Right atrium auricular region (tissue), 2 donors: ENCODE results near the gene PFDN2. TPM values are rescaled to one million over a fixed set of nuclear protein-coding genes. Genes with fewer than 3 reads are reported as not detected.

ENCODE experiments used
- DNase-seq: peaks from one replicate; pipeline ENCODE4 v3.0.0-alpha.2; 2019; ENCODE audit warnings: low spot score
- H3K27ac ChIP-seq, 2 donors: fragments of 200-600 bp; sonication (generic); 1 replicate in 1 of 2; 2 replicates in 1 of 2; pipeline ENCODE4 v1.5.1; 2016 to 2019
- H3K27me3 ChIP-seq, 2 donors: fragments of 200-600 bp; sonication (generic); one replicate each; pipeline versions ENCODE4 v1.5.1 to v1.6.0; 2017 to 2019
- H3K36me3 ChIP-seq: fragments of 200-600 bp; sonication (generic); one replicate; pipeline ENCODE4 v1.5.1; 2016
- H3K4me1 ChIP-seq, 2 donors: fragments of 200-600 bp; sonication (generic); one replicate each; pipeline versions ENCODE4 v1.5.1 to v1.6.0; 2017 to 2019
- H3K4me3 ChIP-seq, 2 donors: fragments of 200-600 bp; sonication (generic); 1 replicate in 1 of 2; 2 replicates in 1 of 2; pipeline ENCODE4 v1.5.1; 2017 to 2019; ENCODE audit warnings: mild to moderate bottlenecking in 1 of 2, moderate library complexity in 1 of 2
- H3K9me3 ChIP-seq, 2 donors: fragments of 200-600 bp; sonication (generic); one replicate each; pipeline ENCODE4 v1.5.1; 2019
- CTCF ChIP-seq, 2 donors: fragments of 200-600 bp; sonication (generic); IDR thresholded peaks; one replicate each; pipeline ENCODE4 v1.5.1; 2019; ENCODE audit warnings: antibody characterized with exemption in 2 of 2
- total RNA-seq, 2 donors: library from RNA; depleted of rRNA; stranded (reverse); fragments of >200 nt; gene quantifications; one replicate each; pipeline ENCODE4 v1.1.0, GENCODE V29; 2016

The PFDN2 gene
- total RNA-seq, 2 donors from 2014 or later, result 39.9 to 42.2 TPM

GRCh38 chr1:161074676-161075368, 43.0 kb downstream of the PFDN2 start:
- Histone ChIP-seq H3K9me3 (no peaks in the 10 kb centered on the region), H3K4me3 (no peak overlapping the region), H3K4me1 (no peaks in the 10 kb centered on the region), H3K27ac (no peak overlapping the region), H3K36me3 (no peaks in the 10 kb centered on the region), H3K27me3 (no peaks in the 10 kb centered on the region)
- TF ChIP-seq CTCF (IDR thresholded peaks at IDR 0.05), result no peak
- DNase-seq, result no peak

- Histone ChIP-seq H3K27ac (no peak overlapping the region), H3K4me1 (no peaks in the 10 kb centered on the region)
Observed at GRCh38 chr1:161073474-161074121, 44.2 kb downstream of the PFDN2 start.

DNA sequence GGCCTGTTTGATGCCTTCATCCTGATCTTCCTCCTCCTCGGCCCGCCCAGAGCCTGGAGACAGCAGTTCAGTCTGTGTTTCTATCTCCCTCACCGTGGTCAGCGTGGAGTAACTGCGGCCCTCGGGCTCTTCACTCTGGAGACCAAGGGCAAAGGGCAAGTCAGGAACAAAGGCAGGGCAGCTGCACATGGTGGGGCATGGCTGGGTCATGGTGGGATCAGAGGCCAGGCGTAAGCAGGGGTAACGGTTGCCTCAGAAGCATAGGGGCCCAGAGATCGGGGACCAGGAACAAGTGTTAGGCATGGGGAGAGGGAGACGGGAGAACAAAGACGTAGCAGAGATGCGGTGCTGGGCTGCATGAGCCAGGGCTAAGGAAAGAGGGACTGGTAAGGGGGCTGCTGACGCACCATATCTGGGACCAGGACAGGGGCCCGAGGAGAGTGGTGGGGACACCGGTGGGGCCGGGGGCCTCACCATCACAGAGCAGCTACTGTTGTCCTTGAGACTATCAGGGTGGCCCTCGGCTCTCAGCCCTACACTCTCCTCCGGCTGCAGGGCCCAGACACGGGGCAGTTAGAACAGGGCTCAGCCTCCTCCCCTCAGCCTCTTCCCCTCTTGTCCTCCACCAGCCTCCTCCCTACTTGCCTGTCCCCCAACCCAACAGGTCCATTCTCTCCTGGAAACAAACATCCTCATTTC, 44.9 kb downstream of the PFDN2 start:
- DNase-seq, result no peak
- no peak overlapping the region for H3K27ac ChIP-seq
- H3K27me3 ChIP-seq, result no peaks in the 10 kb centered on the region
- no peak for TF ChIP-seq CTCF (IDR thresholded peaks at IDR 0.05)
- H3K4me3 ChIP-seq, result no peak overlapping the region
- H3K36me3 ChIP-seq, result no peaks in the 10 kb centered on the region
- no peaks in the 10 kb centered on the region for H3K9me3 ChIP-seq
- no peaks in the 10 kb centered on the region for H3K4me1 ChIP-seq

More at GRCh38 chr1:161073474-161074121, 44.2 kb downstream of the PFDN2 start:
- no peak for DNase-seq
- TF ChIP-seq CTCF (IDR thresholded peaks at IDR 0.05), result no peak
- Histone ChIP-seq H3K4me3 (no peak overlapping the region), H3K27me3 (no peaks in the 10 kb centered on the region), H3K9me3 (no peaks in the 10 kb centered on the region), H3K36me3 (no peaks in the 10 kb centered on the region)

- H3K9me3 ChIP-seq, result no peaks in the 10 kb centered on the region
- peak; percentile 77 for DNase-seq
- H3K4me3 ChIP-seq, result no peak overlapping the region
- H3K27ac ChIP-seq, result no peak overlapping the region
- H3K27me3 ChIP-seq, result no peaks in the 10 kb centered on the region
- TF ChIP-seq CTCF (IDR thresholded peaks at IDR 0.05), result peak in 1 of 2 donors; percentile 57
- no peaks in the 10 kb centered on the region for H3K36me3 ChIP-seq
- no peaks in the 10 kb centered on the region for H3K4me1 ChIP-seq
Observed at GRCh38 chr1:161071886-161072371, 45.9 kb downstream of the PFDN2 start.

DNA sequence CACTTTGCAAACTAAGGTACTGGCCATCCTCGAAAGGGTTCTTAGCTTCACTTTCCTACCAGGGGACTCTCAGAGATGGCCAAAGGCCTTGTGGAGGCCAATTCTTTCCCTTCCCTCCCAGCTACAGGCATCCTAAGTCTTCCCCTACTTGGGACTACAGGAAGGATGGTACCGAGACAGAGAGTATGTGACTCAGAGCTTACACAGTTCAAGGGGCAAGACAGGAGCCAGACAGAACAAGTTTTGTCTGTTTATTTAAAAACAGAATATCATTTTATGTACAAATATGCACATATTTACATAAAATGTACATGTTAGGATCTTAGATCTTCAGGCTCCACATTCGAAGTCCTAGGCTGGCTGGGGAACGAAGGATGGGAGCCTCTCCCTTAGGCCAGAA, 47.1 kb downstream of the PFDN2 start:
- Histone ChIP-seq H3K9me3 (no peaks in the 10 kb centered on the region), H3K27ac (no peak overlapping the region), H3K36me3 (no peaks in the 10 kb centered on the region), H3K4me3 (no peak overlapping the region), H3K4me1 (no peaks in the 10 kb centered on the region), H3K27me3 (no peaks in the 10 kb centered on the region)
- no peak for TF ChIP-seq CTCF (IDR thresholded peaks at IDR 0.05)
- no peak for DNase-seq
